ENCODE measurements around the gene TMEM247.

TMEM247 gene

GRCh38 chr2:46479265-46479664 is at the start of gene TMEM247:
Gene TMEM247 (plus strand): TSS chr2:46479565.
- DNase-seq (ENCODE audit: extremely low read depth in 1 of 2, low read depth in 1 of 2), result no peak

DNA sequence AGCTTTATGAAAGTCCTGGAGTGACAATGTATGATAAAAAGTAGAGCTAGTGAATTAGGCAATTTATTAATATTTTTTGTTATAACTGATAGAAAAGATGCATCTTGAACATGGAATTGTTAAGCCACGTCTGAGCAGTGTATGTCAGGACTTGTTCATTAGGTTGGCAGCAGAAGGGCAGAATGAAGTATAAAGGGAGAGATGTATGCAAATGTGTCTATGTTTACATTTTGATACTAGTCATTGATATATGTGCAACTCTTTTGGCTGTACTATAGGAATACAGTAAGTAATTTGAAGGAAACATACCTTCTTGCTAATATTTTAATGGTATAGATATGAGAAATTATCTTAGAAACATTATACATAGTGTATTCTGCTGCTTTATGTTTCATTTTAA is 49.0 kb upstream of the TMEM247 start:
- DNase-seq (ENCODE audit: extremely low read depth in 1 of 2, low read depth in 1 of 2), result no peak

GRCh38 chr2:46430992-46431391 is 48.4 kb upstream of the TMEM247 start:
- DNase-seq (ENCODE audit: extremely low read depth in 1 of 2, low read depth in 1 of 2), result no peak

DNA sequence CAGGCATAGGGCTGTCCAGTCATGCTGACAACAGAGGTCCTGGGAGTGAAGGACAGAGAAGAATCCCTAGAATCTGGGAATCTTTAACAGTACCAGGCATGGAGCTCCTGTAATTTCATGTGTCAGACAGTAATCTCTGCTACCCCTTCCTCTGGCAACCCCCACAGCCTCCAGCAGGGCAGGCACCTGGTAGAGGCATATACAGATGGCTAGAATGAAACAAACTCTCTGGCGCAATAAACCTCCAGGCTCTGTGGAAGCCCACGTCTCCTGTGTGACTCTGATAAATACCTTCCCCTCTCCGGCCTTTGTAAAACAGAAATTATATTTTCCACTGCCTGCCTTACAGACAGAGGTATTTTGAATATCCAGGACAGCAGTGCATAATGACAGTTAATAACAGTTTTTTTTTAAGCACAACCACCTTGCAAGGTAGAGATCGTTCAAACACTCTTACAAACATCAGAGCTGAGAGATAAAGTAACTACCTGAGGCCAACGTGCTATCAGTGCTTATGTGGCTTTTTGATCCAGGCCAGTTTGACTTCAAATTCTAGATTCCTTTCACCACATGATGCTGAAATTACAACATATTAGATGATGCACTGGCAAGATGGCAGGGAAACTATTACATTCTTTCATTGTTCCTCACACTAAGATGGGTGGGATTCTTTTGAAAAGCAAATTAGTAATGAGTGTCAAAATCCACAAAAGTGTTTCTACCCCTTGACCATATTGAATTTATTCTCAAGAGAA is 47.7 kb upstream of the TMEM247 start:
- DNase-seq (ENCODE audit: extremely low read depth in 1 of 2, low read depth in 1 of 2), result no peak

DNA sequence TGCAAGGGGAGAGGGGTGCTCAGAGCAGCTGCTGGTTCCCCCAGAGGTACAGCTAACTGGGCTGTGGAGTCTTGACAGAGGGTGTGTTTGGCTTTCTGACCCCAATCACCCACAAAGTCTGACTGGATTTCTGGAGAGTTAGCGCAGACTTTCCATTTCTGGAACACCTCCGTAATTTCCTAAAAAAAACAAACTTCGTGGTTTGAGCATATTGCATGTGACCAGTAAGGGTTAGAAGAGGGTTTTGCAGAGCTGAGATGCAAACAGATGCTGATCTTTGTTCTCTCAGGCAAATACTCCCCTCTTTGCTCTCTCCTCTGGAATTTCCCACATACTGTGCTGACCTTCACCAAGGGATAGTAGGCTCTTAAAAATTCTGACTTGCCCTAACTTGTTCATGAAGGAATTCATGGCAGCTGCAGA is 44.5 kb upstream of the TMEM247 start:
- no peak for DNase-seq (ENCODE audit: extremely low read depth in 1 of 2, low read depth in 1 of 2)

DNA sequence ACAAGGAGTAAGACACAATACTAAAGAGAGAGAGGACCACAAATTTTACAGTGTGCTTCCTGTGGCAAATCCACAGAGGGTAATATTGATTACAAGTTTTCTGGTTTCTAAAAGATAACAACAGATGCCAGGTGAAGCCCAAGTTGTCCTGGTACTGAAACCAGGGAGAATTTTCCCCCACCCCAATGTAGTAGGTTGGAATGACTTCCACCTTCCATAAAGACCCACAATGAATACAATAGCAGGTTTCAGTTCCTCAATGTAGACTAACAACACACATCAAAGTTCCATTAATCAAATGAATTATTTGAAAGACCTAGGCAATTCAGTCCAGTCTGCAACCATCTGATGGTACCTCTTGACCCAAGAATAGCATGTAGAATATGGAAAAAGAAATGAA is 44.0 kb upstream of the TMEM247 start:
- DNase-seq (ENCODE audit: extremely low read depth in 1 of 2, low read depth in 1 of 2), result no peak

DNA sequence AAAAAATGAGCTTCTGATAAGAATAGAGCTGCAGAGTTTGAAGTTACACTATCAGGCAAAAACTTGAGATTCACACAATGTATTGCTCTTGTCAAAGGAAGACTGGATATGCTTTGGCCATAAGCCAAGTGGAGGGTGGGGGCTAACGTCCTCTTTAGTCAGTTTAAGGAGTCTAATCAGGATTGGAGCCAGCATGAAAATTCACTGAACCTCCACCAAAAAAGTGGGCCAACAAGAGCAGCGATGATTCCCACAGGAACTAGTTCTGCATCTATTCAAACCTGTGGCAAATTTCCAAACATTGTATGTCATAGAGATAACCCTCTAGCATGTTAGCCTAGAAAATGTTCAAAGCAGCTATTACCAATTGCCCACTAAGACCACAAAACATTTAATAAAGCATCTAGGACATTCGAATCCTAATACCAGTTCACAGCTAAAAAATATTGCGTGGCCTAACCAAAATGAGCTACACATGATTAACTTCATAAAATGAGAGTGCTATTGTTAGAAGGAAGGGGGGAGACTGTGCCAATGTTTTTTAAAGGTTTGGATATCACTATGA is 43.5 kb upstream of the TMEM247 start:
- DNase-seq (ENCODE audit: extremely low read depth in 1 of 2, low read depth in 1 of 2), result no peak

DNA sequence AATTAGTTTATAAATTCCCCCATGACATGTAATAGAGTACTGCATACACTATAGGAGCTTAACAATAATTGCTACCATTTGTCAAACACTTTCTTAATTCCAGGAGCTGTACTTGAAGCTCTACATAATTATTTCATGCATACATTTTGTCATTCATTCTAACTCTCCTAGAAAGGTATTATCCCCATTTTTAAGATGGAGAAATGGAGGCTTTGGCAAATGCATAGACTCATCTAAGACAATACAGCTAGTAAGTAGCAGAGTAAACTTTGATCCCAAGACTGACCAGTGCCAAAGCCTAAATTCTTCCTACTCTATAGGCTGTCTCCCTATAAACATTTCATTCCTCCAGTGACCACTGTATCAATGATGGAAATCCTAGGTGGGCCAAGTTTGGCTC is 42.6 kb upstream of the TMEM247 start:
- no peak for DNase-seq (ENCODE audit: extremely low read depth in 1 of 2, low read depth in 1 of 2)

GRCh38 chr2:46438102-46438501 is 41.3 kb upstream of the TMEM247 start:
- no peak for DNase-seq (ENCODE audit: extremely low read depth in 1 of 2, low read depth in 1 of 2)

- no peak for DNase-seq (ENCODE audit: extremely low read depth in 1 of 2, low read depth in 1 of 2)
Measured at GRCh38 chr2:46438794-46439193, 40.6 kb upstream of the TMEM247 start.

- DNase-seq (ENCODE audit: extremely low read depth in 1 of 2, low read depth in 1 of 2), result peak in 1 of 2 donors; percentile 7
Measured at GRCh38 chr2:46439582-46439981, 39.8 kb upstream of the TMEM247 start.

DNA sequence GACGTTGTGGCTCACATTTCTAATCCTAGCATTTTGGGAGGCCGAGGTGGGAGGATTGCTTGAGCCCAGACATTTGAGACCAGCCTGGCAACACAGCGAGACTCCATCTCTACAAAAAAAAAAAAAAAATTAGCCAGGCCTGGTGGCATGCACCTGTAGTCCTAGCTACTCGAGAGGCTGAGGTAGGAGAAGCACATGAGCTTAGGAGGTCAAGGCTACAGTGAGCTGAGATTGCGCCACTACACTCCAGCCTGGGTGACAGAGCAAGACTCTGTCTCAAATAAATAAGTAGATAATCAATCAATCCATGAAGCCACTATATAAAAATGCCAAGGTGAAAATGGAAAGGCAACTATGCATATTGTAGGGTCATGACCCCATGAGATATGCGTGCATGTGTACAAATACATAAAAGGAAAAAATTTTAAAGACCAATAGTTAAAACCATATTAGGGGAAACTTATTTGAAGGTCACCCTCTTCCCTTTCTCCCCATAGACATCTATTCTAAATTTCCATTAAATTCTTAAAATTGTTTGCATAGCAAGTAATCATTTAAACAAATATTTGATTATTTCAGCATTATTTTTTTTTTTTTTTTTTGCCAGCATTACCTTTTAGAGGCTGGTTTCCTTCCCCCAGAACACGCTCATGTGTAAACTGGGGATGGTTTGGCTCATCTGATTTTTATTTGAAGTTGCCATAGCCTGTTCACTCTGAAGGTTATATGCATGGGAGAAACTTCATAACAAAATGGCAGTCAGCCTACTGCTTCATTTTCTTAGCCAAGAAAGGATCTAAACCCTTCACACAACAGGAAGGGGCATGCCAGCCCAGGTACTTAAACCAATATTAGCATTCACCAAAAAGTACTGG is 37.3 kb upstream of the TMEM247 start:
- no peak for DNase-seq (ENCODE audit: extremely low read depth in 1 of 2, low read depth in 1 of 2)

GRCh38 chr2:46444732-46445131 is 34.6 kb upstream of the TMEM247 start:
- no peak for DNase-seq (ENCODE audit: extremely low read depth in 1 of 2, low read depth in 1 of 2)

DNA sequence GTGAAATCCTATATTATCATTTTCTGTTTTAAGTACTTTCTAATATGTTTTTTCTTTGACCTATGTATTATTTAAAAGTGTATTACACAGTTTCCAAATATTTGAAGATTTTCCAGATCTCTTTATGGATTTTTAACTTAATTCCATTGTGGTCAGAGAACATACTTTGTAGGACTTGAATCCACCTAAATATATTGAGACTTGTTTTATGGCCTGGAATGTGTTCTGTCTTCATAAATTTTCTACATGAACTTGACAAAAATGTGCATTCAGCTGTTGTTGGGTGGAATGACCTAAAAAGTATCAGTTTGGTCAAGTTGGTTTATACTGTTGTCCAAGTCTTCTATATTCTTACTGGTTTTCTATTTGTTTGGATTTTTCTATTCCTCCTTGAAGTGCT is 33.8 kb upstream of the TMEM247 start:
- DNase-seq (ENCODE audit: extremely low read depth in 1 of 2, low read depth in 1 of 2), result no peak

GRCh38 chr2:46446871-46447568 is 32.3 kb upstream of the TMEM247 start:
- no peak for DNase-seq (ENCODE audit: extremely low read depth in 1 of 2, low read depth in 1 of 2)

DNA sequence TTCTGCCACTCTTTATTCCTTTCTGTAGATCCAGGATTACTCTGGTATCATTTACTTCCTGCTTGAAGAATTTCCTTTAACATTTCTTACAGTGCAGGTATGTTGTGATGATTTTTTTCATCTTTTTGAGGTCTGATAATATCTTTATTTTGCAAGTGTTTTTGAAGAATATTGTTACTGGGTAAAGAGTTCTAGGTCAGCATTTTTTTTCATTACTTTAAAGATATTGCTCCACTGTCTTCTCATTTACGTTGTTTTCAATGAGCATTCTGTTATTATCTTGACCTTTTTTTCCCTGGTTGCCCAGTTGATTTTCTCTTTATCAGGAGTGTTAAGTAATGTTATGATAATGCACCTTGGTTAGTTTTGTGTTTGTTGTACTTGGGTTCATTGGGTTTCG is 31.7 kb upstream of the TMEM247 start:
- DNase-seq (ENCODE audit: extremely low read depth in 1 of 2, low read depth in 1 of 2), result no peak

DNA sequence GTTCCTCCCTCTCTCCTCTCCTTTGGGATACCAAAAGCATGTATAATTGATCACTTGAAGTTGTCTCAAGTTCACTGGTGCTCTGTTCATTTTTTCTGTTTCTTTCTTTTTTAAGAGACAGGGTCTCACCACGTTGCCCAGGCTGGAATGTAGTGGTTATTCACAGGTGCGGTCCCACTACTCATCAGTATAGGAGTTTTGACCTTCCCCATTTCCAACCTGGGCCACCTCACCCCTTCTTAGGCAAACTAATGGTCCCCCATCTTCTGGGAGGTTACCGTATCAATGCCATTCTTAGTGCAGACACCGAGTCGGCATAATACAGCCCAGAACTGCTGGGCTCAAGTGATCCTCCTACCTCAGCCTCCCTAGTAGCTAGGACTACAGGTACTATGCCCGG is 31.3 kb upstream of the TMEM247 start:
- DNase-seq (ENCODE audit: extremely low read depth in 1 of 2, low read depth in 1 of 2), result no peak

DNA sequence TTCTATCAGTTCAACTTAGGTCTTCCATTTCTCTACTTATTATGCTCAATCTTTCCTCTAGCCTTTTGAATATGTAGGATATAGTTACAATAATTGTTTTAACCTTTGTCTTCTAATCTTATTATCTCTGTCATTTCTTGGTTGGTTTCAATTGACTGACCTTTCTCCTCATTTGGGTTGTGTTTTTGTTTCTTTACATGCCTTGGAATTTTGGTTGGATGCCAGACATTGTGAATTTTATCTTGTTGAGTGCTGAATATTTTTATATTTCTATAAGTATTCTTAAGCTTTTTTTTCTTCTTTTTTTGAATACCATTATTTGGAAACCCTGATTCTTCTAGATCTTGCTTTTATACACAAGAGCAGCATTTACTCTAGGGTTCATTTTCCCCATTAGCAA is 30.7 kb upstream of the TMEM247 start:
- DNase-seq (ENCODE audit: extremely low read depth in 1 of 2, low read depth in 1 of 2), result no peak

GRCh38 chr2:46449700-46450099 is 29.7 kb upstream of the TMEM247 start:
- DNase-seq (ENCODE audit: extremely low read depth in 1 of 2, low read depth in 1 of 2), result no peak

DNA sequence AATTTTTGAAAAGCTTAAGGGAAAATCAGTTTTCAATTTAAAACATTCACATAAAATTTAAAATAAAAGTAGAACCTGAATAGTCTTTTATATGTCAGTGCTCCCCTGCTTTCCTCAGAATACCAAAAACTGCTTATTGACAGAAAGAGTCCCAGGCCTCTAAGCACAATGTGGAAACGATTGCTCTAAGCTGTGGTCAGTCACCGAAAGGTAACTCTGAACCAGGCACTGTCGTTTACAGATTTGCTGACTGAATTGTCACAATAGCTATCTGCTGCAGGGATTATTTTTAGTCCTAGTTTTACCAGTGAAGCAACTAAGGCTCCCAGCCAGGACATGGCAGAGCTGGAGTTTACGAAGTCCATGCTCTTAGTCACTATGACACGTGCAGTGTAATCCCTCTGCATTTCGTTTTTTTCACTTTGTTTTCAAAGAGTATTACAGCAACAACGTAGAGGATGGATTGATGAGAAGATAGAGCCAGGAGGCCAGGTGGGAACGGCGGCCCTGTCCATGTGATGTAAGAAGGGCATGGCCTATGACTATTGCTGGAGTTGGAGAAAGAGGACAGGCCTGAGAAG is 28.1 kb upstream of the TMEM247 start:
- no peak for DNase-seq (ENCODE audit: extremely low read depth in 1 of 2, low read depth in 1 of 2)

GRCh38 chr2:46456789-46457188 is 22.6 kb upstream of the TMEM247 start:
- DNase-seq (ENCODE audit: extremely low read depth in 1 of 2, low read depth in 1 of 2), result no peak
